ENCODE data around the gene GUK1. TPM values are rescaled to one million over a fixed set of nuclear protein-coding genes. Genes with fewer than 3 reads are reported as not detected.

The GUK1 gene
- total RNA-seq, 2 donors from 2014 or later, result 252 to 422 TPM

GRCh38 chr1:228180271-228180958 is 40.3 kb downstream of the GUK1 start:
- H3K27me3 ChIP-seq (replicated peaks; ENCODE audit: insufficient read depth), result no peaks in the 10 kb centered on the region

GRCh38 chr1:228180959-228181644 is 41.0 kb downstream of the GUK1 start:
- Histone ChIP-seq H3K27ac (no peak overlapping the region), H3K27me3 (replicated peaks; ENCODE audit: insufficient read depth) (no peaks in the 10 kb centered on the region), H3K9me3 (no peaks in the 10 kb centered on the region), H3K4me3 (no peak overlapping the region), H3K36me3 (no peaks in the 10 kb centered on the region), H3K4me1 (ENCODE audit: control insufficient read depth in 1 of 2, low read depth in 2 of 2) (no peaks in the 10 kb centered on the region)
- no peak for TF ChIP-seq CTCF (IDR thresholded peaks at IDR 0.05)
- no peak for ATAC-seq (ENCODE audit: insufficient number of reproducible peaks, low FRiP score, low read depth)
- no peak for DNase-seq (ENCODE audit: low spot score)

More at GRCh38 chr1:228180271-228180958, 40.3 kb downstream of the GUK1 start:
- ATAC-seq (ENCODE audit: insufficient number of reproducible peaks, low FRiP score, low read depth) (no peak), DNase-seq (ENCODE audit: low spot score) (no peak)
- no peak overlapping the region for H3K4me3 ChIP-seq
- H3K9me3 ChIP-seq, result no peaks in the 10 kb centered on the region
- H3K36me3 ChIP-seq, result peaks cover 5% of the 10 kb centered on the region
- no peaks in the 10 kb centered on the region for H3K4me1 ChIP-seq (ENCODE audit: control insufficient read depth in 1 of 2, low read depth in 2 of 2)
- TF ChIP-seq CTCF (IDR thresholded peaks at IDR 0.05), result no peak
- H3K27ac ChIP-seq, result no peak overlapping the region

GRCh38 chr1:228181645-228182034 is 41.6 kb downstream of the GUK1 start:
- Histone ChIP-seq H3K27me3 (replicated peaks; ENCODE audit: insufficient read depth) (no peaks in the 10 kb centered on the region), H3K36me3 (no peaks in the 10 kb centered on the region), H3K9me3 (no peaks in the 10 kb centered on the region), H3K4me1 (ENCODE audit: control insufficient read depth in 1 of 2, low read depth in 2 of 2) (no peaks in the 10 kb centered on the region), H3K4me3 (no peak overlapping the region), H3K27ac (no peak overlapping the region)
- no peak for ATAC-seq (ENCODE audit: insufficient number of reproducible peaks, low FRiP score, low read depth)
- no peak for DNase-seq (ENCODE audit: low spot score)
- TF ChIP-seq CTCF (IDR thresholded peaks at IDR 0.05), result no peak

- Histone ChIP-seq H3K9me3 (no peaks in the 10 kb centered on the region), H3K27ac (no peak overlapping the region), H3K4me1 (ENCODE audit: control insufficient read depth in 1 of 2, low read depth in 2 of 2) (no peaks in the 10 kb centered on the region), H3K4me3 (no peak overlapping the region), H3K27me3 (replicated peaks; ENCODE audit: insufficient read depth) (no peaks in the 10 kb centered on the region), H3K36me3 (no peaks in the 10 kb centered on the region)
- TF ChIP-seq CTCF (IDR thresholded peaks at IDR 0.05), result no peak
- no peak for ATAC-seq (ENCODE audit: insufficient number of reproducible peaks, low FRiP score, low read depth)
- no peak for DNase-seq (ENCODE audit: low spot score)
These were observed 42.4 kb downstream of the GUK1 start for GRCh38 chr1:228182296-228183030.

GRCh38 chr1:228184152-228184551 is 44.1 kb downstream of the GUK1 start:
- H3K4me1 ChIP-seq (ENCODE audit: control insufficient read depth in 1 of 2, low read depth in 2 of 2), result no peaks in the 10 kb centered on the region
- H3K9me3 ChIP-seq, result no peaks in the 10 kb centered on the region
- DNase-seq (ENCODE audit: low spot score) (no peak), ATAC-seq (ENCODE audit: insufficient number of reproducible peaks, low FRiP score, low read depth) (no peak)
- H3K27ac ChIP-seq, result no peak overlapping the region
- no peaks in the 10 kb centered on the region for H3K27me3 ChIP-seq (replicated peaks; ENCODE audit: insufficient read depth)
- H3K36me3 ChIP-seq, result no peaks in the 10 kb centered on the region
- TF ChIP-seq CTCF (IDR thresholded peaks at IDR 0.05), result no peak
- no peak overlapping the region for H3K4me3 ChIP-seq

Measured in thoracic aorta (tissue), 2 donors.